HepG2 (cell line): ENCODE measurements around the gene GPR15LG. TPM values are rescaled to one million over a fixed set of nuclear protein-coding genes. Genes with fewer than 3 reads are reported as not detected.
A peak's percentile ranks its signal among the peaks of the same experiment; 100 is the strongest.

Experiments
- ATAC-seq: fragments of 200-7000 bp; cut with Tn5 transposase; 3 replicates; pipeline ENCODE4 v1.9.1; 2020; ENCODE audit warnings: mild to moderate bottlenecking, moderate library complexity
- BruUV-seq: library from RNA; stranded (reverse); fragments of 400-500 nt; replicated peaks from 2 replicates; lab custom pipeline; 2021; lab: Mats Ljungman, UMichigan
- CTCF ChIA-PET: fragments of 300-600 bp; formaldehyde crosslinking; extraction: SDS; loops from one replicate; lab custom pipeline; 2021; ENCODE audit warnings: low total read pairs, inconsistent platforms, low intra/inter-chr PET ratio; lab: Yijun Ruan, JAX
- POLR2A ChIA-PET: fragments of 350-600 bp; sonication (Branson Sonifier 250); formaldehyde crosslinking; loops from one replicate; lab custom pipeline; 2020; ENCODE audit warnings: antibody characterized with exemption, inconsistent platforms; lab: Yijun Ruan, JAX
- DNase-seq: peaks from one replicate; pipeline ENCODE4 v3.0.0-alpha.2; 2015; ENCODE audit warnings: low spot score
- FAIRE-seq: peaks from 3 replicates; lab custom pipeline; 2011; peaks lifted over from hg19 to GRCh38; lab: Jason Lieb, UNC
- H2AFZ ChIP-seq: one replicate; pipeline ENCODE4 v1.6.1; 2011; ENCODE audit warnings: low read length, inconsistent platforms
- H3K27ac ChIP-seq: fragments of 300-600 bp; 3 replicates; pipeline ENCODE4 v1.8.0; 2011; ENCODE audit warnings: mixed run types, mild to moderate bottlenecking, mixed read lengths, low read length, inconsistent platforms; ENCODE audit not compliant: insufficient read depth; ENCODE audit errors: extremely low read length
- H3K27me3 ChIP-seq, 2 experiments: fragments of 200-600 bp in 1 of 2; 2 replicates in 1 of 2; 3 replicates in 1 of 2; pipeline versions ENCODE4 v1.6.0 to v1.8.0; 2011; ENCODE audit warnings: low read length in 2 of 2, mild to moderate bottlenecking in 2 of 2, moderate library complexity in 2 of 2, inconsistent platforms in 1 of 2; ENCODE audit not compliant: insufficient read depth in 2 of 2, control insufficient read depth in 1 of 2
- H3K36me3 ChIP-seq, 2 experiments: fragments of 200-600 bp in 1 of 2; replicated peaks in 1 of 2; 2 replicates in 1 of 2; 3 replicates in 1 of 2; pipeline versions ENCODE4 v1.5.1 to v1.8.0; 2011; ENCODE audit warnings: low read length in 2 of 2, inconsistent platforms in 1 of 2; ENCODE audit not compliant: insufficient read depth in 2 of 2, control insufficient read depth in 1 of 2
- H3K4me1 ChIP-seq: 2 replicates; pipeline ENCODE4 v1.5.1; 2012; ENCODE audit warnings: low read length, inconsistent platforms; ENCODE audit not compliant: insufficient read depth
- H3K4me2 ChIP-seq: 2 replicates; pipeline ENCODE4 v1.6.0; 2011; ENCODE audit warnings: low read depth, low read length, inconsistent platforms
- H3K4me3 ChIP-seq, 3 experiments: fragments of 200-600 bp in 1 of 3; sonication (generic), shearing (Covaris generic) in 1 of 3; replicated peaks in 1 of 3; 2 replicates each; pipeline ENCODE4 v1.5.1; 2011 to 2016; ENCODE audit warnings: low read length in 3 of 3, inconsistent platforms in 2 of 3, low read depth in 2 of 3, mild to moderate bottlenecking in 2 of 3, control low read depth in 1 of 3, mixed read lengths in 1 of 3; ENCODE audit not compliant: insufficient read depth in 1 of 3
- H3K79me2 ChIP-seq: one replicate; pipeline ENCODE4 v1.6.1; 2011; ENCODE audit warnings: low read length, inconsistent platforms; ENCODE audit not compliant: insufficient read depth
- H3K9ac ChIP-seq: 2 replicates; pipeline ENCODE4 v1.6.0; 2011; ENCODE audit warnings: mild to moderate bottlenecking, low read depth, low read length, inconsistent platforms; ENCODE audit not compliant: insufficient read depth
- H3K9me3 ChIP-seq: 2 replicates; pipeline ENCODE4 v1.5.1; 2012; ENCODE audit warnings: mild to moderate bottlenecking, low read length
- H4K20me1 ChIP-seq: 2 replicates; pipeline ENCODE4 v1.6.0; 2011; ENCODE audit warnings: inconsistent platforms, mild to moderate bottlenecking, low read length, moderate library complexity; ENCODE audit not compliant: insufficient read depth
- CBX5 ChIP-seq: sonication (generic); formaldehyde crosslinking; IDR thresholded peaks from 2 replicates; pipeline ENCODE4 v1.4.0; 2020; ENCODE audit warnings: missing genetic modification reagents, borderline replicate concordance
- E2F2 ChIP-seq: sonication (generic); formaldehyde crosslinking; IDR thresholded peaks from 2 replicates; pipeline ENCODE4 v1.4.0; 2020; ENCODE audit warnings: missing genetic modification reagents, borderline replicate concordance
- SP5 ChIP-seq: IDR thresholded peaks from 2 replicates; pipeline ENCODE4 v1.6.1; 2016; ENCODE audit warnings: low read depth, borderline replicate concordance
- TBP ChIP-seq: sonication (generic); formaldehyde crosslinking; IDR thresholded peaks from 2 replicates; pipeline ENCODE4 v1.5.0; 2020; ENCODE audit warnings: missing genetic modification reagents
- YEATS4 ChIP-seq: sonication (generic); formaldehyde crosslinking; IDR thresholded peaks from 2 replicates; pipeline ENCODE4 v1.4.0; 2020; ENCODE audit warnings: missing genetic modification reagents, borderline replicate concordance
- ZEB1 ChIP-seq: IDR thresholded peaks from 2 replicates; pipeline ENCODE4 v1.6.1; 2012; ENCODE audit warnings: mild to moderate bottlenecking, low read depth, inconsistent platforms; ENCODE audit not compliant: insufficient replicate concordance
- ZNF432 ChIP-seq: sonication (generic); formaldehyde crosslinking; IDR thresholded peaks from 2 replicates; pipeline ENCODE4 v1.5.0; 2020; ENCODE audit warnings: missing genetic modification reagents, mild to moderate bottlenecking, borderline replicate concordance
- ZNF543 ChIP-seq: sonication (generic); formaldehyde crosslinking; IDR thresholded peaks from 2 replicates; pipeline ENCODE4 v1.4.0; 2020; ENCODE audit warnings: mild to moderate bottlenecking, missing genetic modification reagents
- ZNF546 ChIP-seq: sonication (generic); formaldehyde crosslinking; conservative IDR thresholded peaks from 2 replicates; pipeline ENCODE4 v1.8.1; 2023; ENCODE audit warnings: mild to moderate bottlenecking, missing genetic modification reagents
- ZNF704 ChIP-seq: sonication (generic); formaldehyde crosslinking; IDR thresholded peaks from 2 replicates; pipeline ENCODE4 v1.8.1; 2023; ENCODE audit warnings: mild to moderate bottlenecking, inconsistent platforms, moderate library complexity, missing genetic modification reagents, borderline replicate concordance
- ZNF740 ChIP-seq: sonication (generic); formaldehyde crosslinking; IDR thresholded peaks from 2 replicates; pipeline ENCODE4 v1.4.0; 2020; ENCODE audit warnings: missing genetic modification reagents
- ZNF780A ChIP-seq: sonication (generic); formaldehyde crosslinking; IDR thresholded peaks from 2 replicates; pipeline ENCODE4 v1.8.0; 2022; ENCODE audit warnings: mild to moderate bottlenecking, missing genetic modification reagents, moderate library complexity
- ZNF850 ChIP-seq: sonication (generic); formaldehyde crosslinking; conservative IDR thresholded peaks from 2 replicates; pipeline ENCODE4 v1.9.0; 2021; ENCODE audit warnings: mild to moderate bottlenecking, missing genetic modification reagents
- WGBS: methylation state at CpG from one replicate; pipeline ENCODE4 v1.1.6; 2017; ENCODE audit warnings: low lambda C conversion rate; 5-methylcytosine and 5-hydroxymethylcytosine counted together
- in situ Hi-C: cut with HindIII; loops from 2 replicates; pipeline ENCODE4 v1.10.0; 2017; ENCODE audit warnings: low pct_unique_long_range_greater_than_20kb; ENCODE audit not compliant: extremely low pct_ligation_motif_present
- intact Hi-C: fragments of 100-400 bp; cut with micrococcal nuclease; formaldehyde crosslinking; loops from one replicate; pipeline ENCODE4 v1.10.0; 2022; ENCODE audit not compliant: unreplicated experiment
- polyA plus RNA-seq, 8 experiments: library from polyadenylated mRNA; depleted of rRNA in 3 of 8; stranded (reverse) in 7 of 8; unstranded in 1 of 8; fragments of >200 nt; fragmentation: Illumina TruSeq in 4 of 8; extraction: Trizol in 4 of 8; gene quantifications; 2 replicates each; pipeline versions ENCODE4 v1.2.1 to v1.2.3, GENCODE V29; 2011 to 2016; ENCODE audit warnings: low read depth in 4 of 8, missing spikeins in 1 of 8, mixed read lengths in 1 of 8; ENCODE audit not compliant: insufficient read depth in 1 of 8
- total RNA-seq, 5 experiments: library from RNA; depleted of rRNA; stranded (reverse); fragments of >200 nt; fragmentation: Illumina TruSeq; extraction: Trizol; gene quantifications; 2 replicates each; pipeline ENCODE4 v1.2.3, GENCODE V29; 2016; ENCODE audit warnings: low read depth in 1 of 5

GPR15LG gene
- total and polyA plus RNA-seq, 2 of the 13 experiments (the other 11 are each of a cell fraction or from before 2014, with no cell fraction given): not detected

DNA sequence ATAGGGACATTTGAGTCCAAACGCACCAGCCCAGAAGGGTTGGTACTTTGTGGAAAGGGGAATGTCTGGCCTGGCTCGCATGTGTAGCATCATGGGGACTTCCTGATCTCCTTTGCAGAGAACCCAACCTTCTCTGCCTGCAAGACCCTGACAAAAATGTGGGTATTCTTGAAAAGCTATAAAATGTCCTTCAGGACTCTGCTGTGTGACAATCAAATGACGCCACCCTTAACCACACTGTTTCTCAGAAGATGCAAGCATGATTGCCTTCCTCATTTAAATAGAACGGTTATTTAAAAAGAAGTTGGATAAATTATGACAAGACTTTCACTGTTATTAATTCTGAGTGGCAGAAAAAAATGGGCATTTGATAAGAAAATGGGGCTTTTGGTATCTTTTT lies 15.1 kb upstream of the GPR15LG start (continued):
- TF ChIP-seq ZEB1 (no peak), CBX5 (CRISPR knock-in tag) (no peak)

- in situ Hi-C loops (no loop called here), intact Hi-C loops (no loop called here)
- Histone ChIP-seq H3K79me2 (no peaks in the 10 kb centered on the region), H2AFZ (no peak overlapping the region), H3K27ac (no peak overlapping the region), H3K36me3 (0 out of 5 replicates have a peak, but pooled peaks cover 0 to under 1% of the 10 kb centered on the region in 2 experiments), H3K4me1 (0 out of 2 replicates have a peak, but pooled peaks cover 10% of the 10 kb centered on the region), H4K20me1 (no peaks in the 10 kb centered on the region), H3K27me3 (peaks cover 0 to 10% of the 10 kb centered on the region in 2 experiments; a peak in 2 of 5 replicates), H3K9me3 (no peaks in the 10 kb centered on the region), H3K4me2 (no peak overlapping the region), H3K4me3 (no peak overlapping the region), H3K9ac (no peak overlapping the region)
- no peak for TF ChIP-seq ZNF432 (CRISPR knock-in tag)
- no peak for TF ChIP-seq ZNF850
- TF ChIP-seq E2F2 (CRISPR knock-in tag): no peak
- TF ChIP-seq ZNF780A (CRISPR knock-in tag): no peak
- TF ChIP-seq YEATS4 (CRISPR knock-in tag): no peak
- TF ChIP-seq SP5 (CRISPR knock-in tag): no peak
- no peak for TF ChIP-seq TBP (CRISPR knock-in tag)
- no peak for TF ChIP-seq ZNF740 (CRISPR knock-in tag)
- no peak for TF ChIP-seq ZNF704 (CRISPR knock-in tag)
- no peak for TF ChIP-seq ZNF543 (CRISPR knock-in tag)
- no peak for TF ChIP-seq ZNF546
- CTCF ChIA-PET: no interaction called here
- POLR2A ChIA-PET: interaction anchor here (0.7 kb wide), 1 partner anchor 20 kb away, joined by 3 read pairs; no protein-coding TSS in a partner anchor
- peak; percentile 52 for ATAC-seq
- no peak for DNase-seq
- WGBS: 24% methylated on average over 9 of the region's 9 CpGs
- no TSS peak for BruUV-seq
- no peak for FAIRE-seq
Observed at GRCh38 chr10:84159076-84159685, 14.4 kb upstream of the GPR15LG start.
